ENCODE results near the gene DOCK11. TPM values are rescaled to one million over a fixed set of nuclear protein-coding genes. Genes with fewer than 3 reads are reported as not detected.

The DOCK11 gene
- total RNA-seq, 1 experiment from 2014 or later, result 2.1 TPM

DNA sequence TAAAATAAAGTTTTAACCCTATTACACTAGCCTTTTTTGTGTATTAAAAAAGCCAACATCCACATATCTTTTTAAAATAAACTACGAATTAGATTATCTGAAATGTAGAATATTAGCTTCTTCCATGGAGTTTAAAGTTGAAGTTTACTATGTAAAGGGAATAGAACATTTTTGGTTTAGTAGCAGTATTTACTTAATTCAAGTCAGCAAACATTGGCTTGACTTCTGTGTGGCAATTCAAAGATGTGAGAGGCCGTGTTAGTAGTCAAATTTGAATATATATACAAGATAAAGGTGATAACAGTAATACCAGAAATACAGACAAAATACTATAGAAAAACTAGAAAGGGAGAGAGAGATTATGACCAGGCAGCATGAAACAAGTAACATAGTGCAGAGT lies 116.7 kb downstream of the DOCK11 start:
- CTCF ChIA-PET, result no interaction called here
- DNase-seq (ENCODE audit: low spot score), result no peak
- H3K4me3 ChIP-seq (ENCODE audit: low read depth, low read length, poor library complexity, severe bottlenecking), result no peak overlapping the region

GRCh38 chrX:118614150-118614549 lies 118.5 kb downstream of the DOCK11 start:
- no peak for DNase-seq (ENCODE audit: low spot score)
- no peak for TF ChIP-seq EZH2 (IDR thresholded peaks at IDR 0.05; ENCODE audit: borderline replicate concordance, low read depth, low read length, poor library complexity, severe bottlenecking)
- TF ChIP-seq, protein P1, sequence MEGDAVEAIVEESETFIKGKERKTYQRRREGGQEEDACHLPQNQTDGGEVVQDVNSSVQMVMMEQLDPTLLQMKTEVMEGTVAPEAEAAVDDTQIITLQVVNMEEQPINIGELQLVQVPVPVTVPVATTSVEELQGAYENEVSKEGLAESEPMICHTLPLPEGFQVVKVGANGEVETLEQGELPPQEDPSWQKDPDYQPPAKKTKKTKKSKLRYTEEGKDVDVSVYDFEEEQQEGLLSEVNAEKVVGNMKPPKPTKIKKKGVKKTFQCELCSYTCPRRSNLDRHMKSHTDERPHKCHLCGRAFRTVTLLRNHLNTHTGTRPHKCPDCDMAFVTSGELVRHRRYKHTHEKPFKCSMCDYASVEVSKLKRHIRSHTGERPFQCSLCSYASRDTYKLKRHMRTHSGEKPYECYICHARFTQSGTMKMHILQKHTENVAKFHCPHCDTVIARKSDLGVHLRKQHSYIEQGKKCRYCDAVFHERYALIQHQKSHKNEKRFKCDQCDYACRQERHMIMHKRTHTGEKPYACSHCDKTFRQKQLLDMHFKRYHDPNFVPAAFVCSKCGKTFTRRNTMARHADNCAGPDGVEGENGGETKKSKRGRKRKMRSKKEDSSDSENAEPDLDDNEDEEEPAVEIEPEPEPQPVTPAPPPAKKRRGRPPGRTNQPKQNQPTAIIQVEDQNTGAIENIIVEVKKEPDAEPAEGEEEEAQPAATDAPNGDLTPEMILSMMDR (conservative IDR thresholded peaks at IDR 0.05; ENCODE audit: low read depth, low read length), result no peak
- Histone ChIP-seq H3K36me3 (ENCODE audit: insufficient read depth, low read length, poor library complexity, severe bottlenecking) (no peaks in the 10 kb centered on the region), H3K4me3 (ENCODE audit: low read depth, low read length, poor library complexity, severe bottlenecking) (no peak overlapping the region), H3K9me3 (ENCODE audit: low read depth, low read length, poor library complexity, severe bottlenecking) (no peaks in the 10 kb centered on the region), H3K4me1 (ENCODE audit: insufficient read depth, low read length, poor library complexity, severe bottlenecking) (no peaks in the 10 kb centered on the region), H3K27ac (ENCODE audit: low read depth, low read length, poor library complexity, severe bottlenecking) (no peak overlapping the region), H3K27me3 (replicated peaks; ENCODE audit: insufficient read depth, low read depth, low read length, poor library complexity) (no peaks in the 10 kb centered on the region)
- CTCF ChIA-PET, result no interaction called here
- POLR2A ChIA-PET (ENCODE audit: low non-redundant PET), result no interaction called here
- intact Hi-C loops (cut with micrococcal nuclease; ENCODE audit: unreplicated experiment), result no loop called here
- BruUV-seq (replicated peaks), result no TSS peak

More for the DNA sequence above, 116.7 kb downstream of the DOCK11 start:
- Histone ChIP-seq H3K27ac (ENCODE audit: low read depth, low read length, poor library complexity, severe bottlenecking) (no peak overlapping the region), H3K27me3 (replicated peaks; ENCODE audit: insufficient read depth, low read depth, low read length, poor library complexity) (no peaks in the 10 kb centered on the region), H3K4me1 (ENCODE audit: insufficient read depth, low read length, poor library complexity, severe bottlenecking) (no peaks in the 10 kb centered on the region), H3K9me3 (ENCODE audit: low read depth, low read length, poor library complexity, severe bottlenecking) (no peaks in the 10 kb centered on the region), H3K36me3 (ENCODE audit: insufficient read depth, low read length, poor library complexity, severe bottlenecking) (no peaks in the 10 kb centered on the region)
- TF ChIP-seq EZH2 (IDR thresholded peaks at IDR 0.05; ENCODE audit: borderline replicate concordance, low read depth, low read length, poor library complexity, severe bottlenecking), result no peak
- TF ChIP-seq, protein P1 (conservative IDR thresholded peaks at IDR 0.05; ENCODE audit: low read depth, low read length), result no peak
- POLR2A ChIA-PET (ENCODE audit: low non-redundant PET), result no interaction called here
- no TSS peak for BruUV-seq (replicated peaks)
- intact Hi-C loops (cut with micrococcal nuclease; ENCODE audit: unreplicated experiment), result no loop called here

DNA sequence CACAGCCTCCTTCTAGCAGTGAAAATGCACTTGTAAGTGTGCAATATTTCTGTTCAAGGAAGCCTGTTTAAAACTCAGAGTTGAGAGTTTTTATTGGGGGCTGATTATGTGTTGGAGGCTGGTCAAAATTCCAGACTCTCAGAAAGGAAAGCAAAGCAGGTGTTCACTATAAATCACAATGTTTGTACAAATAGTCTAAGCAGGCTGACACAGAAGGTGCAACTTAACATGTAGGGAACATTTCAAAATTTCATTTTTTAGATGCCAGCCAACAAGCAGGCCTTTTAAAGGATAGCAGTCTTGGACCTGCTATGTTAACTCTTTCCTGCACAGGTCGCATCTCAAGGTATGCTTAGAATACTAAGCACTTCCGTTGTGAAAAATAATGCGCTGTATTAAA lies 119.5 kb downstream of the DOCK11 start:
- Histone ChIP-seq H3K4me1 (ENCODE audit: insufficient read depth, low read length, poor library complexity, severe bottlenecking) (no peaks in the 10 kb centered on the region), H3K27ac (ENCODE audit: low read depth, low read length, poor library complexity, severe bottlenecking) (no peak overlapping the region), H3K36me3 (ENCODE audit: insufficient read depth, low read length, poor library complexity, severe bottlenecking) (no peaks in the 10 kb centered on the region), H3K4me3 (ENCODE audit: low read depth, low read length, poor library complexity, severe bottlenecking) (no peak overlapping the region), H3K9me3 (ENCODE audit: low read depth, low read length, poor library complexity, severe bottlenecking) (no peaks in the 10 kb centered on the region), H3K27me3 (replicated peaks; ENCODE audit: insufficient read depth, low read depth, low read length, poor library complexity) (no peaks in the 10 kb centered on the region)
- no TSS peak for BruUV-seq (replicated peaks)
- no peak for DNase-seq (ENCODE audit: low spot score)
- TF ChIP-seq, protein P1 (conservative IDR thresholded peaks at IDR 0.05; ENCODE audit: low read depth, low read length), result no peak
- no peak for TF ChIP-seq EZH2 (IDR thresholded peaks at IDR 0.05; ENCODE audit: borderline replicate concordance, low read depth, low read length, poor library complexity, severe bottlenecking)
- CTCF ChIA-PET, result no interaction called here
- POLR2A ChIA-PET (ENCODE audit: low non-redundant PET), result no interaction called here
- intact Hi-C loops (cut with micrococcal nuclease; ENCODE audit: unreplicated experiment), result no loop called here
